T-helper 1 cell treated with Interleukin-12 subunit alpha and Interleukin-12 subunit beta and Interleukin-4 antibody, amounts not matched to agents 30 ng/mL and 1 ng/mL, for 36 hours (primary cell): ENCODE data around the gene ELP6. TPM values are rescaled to one million over a fixed set of nuclear protein-coding genes. Genes with fewer than 3 reads are reported as not detected.
"Not testable (repeated sequence)": the region's sequence is repeated elsewhere in the genome, so short reads cannot be mapped to it uniquely, and the experiment has no call there.

Experiments
- intact Hi-C: fragments of 100-400 bp; cut with micrococcal nuclease; formaldehyde crosslinking; loops from one replicate; pipeline ENCODE4 v1.15.1; 2024
- total RNA-seq: library from RNA; stranded (reverse); gene quantifications from 2 replicates; pipeline ENCODE4 v1.2.3, GENCODE V29; 2022

Gene ELP6
- total RNA-seq, 1 donor from 2014 or later, result 43.3 TPM

DNA sequence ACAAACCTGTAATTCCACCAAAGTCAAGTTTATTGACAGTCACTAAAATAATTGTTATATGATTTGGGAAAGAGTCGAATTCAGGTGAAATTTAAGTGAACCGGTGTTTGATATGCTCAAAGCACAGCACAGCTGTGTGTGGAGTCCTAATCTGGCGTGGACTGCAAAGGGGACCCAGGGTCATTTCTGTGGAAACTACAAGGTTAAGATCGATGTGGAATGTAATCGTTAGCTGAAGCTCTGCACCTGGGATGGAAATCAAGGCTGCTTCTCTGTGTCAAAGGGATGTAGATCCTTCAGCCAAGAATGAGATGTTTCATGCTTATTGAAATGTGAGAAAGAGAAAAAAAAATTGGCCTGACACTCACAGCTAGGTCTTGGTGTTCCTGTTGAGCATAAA, 1.6 kb upstream of the ELP6 start:
- intact Hi-C loops, result loop anchor here (10.0 kb wide), 1 partner anchor 1580 kb away; the partner anchor contains the start of gene QRICH1

DNA sequence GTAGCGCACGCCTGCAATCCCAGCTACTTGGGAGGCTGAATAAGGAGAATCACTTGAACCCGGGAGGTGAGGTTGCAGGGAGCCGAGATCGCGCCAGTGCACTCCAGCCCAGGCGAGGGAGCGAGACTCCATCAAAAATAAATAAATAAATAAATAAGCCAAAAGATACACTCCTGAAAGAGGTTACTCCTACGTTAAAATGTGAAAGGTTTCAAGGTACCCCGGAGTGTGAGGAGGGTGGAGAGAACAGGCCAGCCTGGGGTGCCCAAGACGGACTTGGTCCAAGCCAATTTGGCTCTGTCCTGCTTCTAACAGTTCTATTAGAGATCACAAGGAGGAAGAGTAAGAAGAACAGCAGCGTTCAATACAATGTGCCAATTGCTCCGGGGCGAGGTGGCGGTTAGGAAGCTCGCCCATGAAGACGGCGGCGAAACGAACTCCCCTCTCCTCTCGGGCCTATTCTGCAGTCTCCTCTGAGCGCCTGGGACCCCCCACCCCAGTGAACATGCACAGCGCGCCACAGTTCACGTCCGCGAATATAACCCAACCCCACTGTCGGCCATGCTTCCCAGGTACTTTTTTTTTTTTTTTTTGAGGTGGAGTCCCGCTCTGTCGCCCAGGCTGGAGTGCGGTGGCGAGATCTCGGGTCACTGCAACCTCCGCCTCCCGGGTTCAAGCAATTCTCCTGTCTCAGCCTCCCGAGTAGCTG, 942 bp downstream of the ELP6 start:
- intact Hi-C loops, result loop anchor here (1.0 to 10.0 kb wide), 16 partner anchors 10 to 1582 kb away; partner anchors contain the start of genes CCDC12, CDC25A, CSPG5 and DHX30

DNA sequence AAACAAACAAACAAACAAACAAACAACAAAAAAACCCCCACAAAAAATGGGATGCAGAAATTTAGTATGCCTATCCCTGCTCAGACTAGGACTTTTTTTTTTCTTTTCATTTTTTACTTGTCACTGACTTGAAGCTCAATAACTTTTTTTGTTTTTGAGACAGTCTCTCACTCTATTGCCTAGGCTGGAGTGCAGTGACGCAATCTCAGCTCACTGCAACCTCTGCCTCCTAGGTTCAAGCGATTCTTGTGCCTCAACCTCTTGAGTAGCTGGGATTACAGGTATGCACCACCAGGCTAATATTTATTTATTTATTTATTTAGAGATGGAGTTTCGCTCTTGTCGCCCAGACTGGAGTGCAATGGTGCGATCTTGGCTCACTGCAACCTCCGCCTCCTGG, 8.2 kb downstream of the ELP6 start:
- intact Hi-C loops, result not testable (repeated sequence)

DNA sequence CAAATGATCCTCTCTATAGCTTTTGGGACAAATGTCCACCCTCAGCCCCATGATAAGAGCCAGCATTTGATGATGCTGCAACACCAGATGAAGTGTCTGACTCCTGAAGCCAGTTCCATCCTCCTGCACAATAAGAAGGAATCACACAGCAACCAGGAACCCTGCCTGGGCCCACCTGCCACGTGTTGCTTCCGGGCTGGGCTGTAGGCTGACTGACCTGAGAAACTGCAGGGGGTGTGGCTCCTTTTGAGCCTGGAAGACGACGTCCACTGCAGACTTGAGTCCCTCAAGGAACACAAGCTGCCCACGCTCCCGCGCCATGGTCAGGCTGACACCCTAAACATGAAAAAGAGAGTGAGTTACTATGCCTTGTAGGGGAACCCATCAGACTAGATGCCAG, 9.4 kb downstream of the ELP6 start:
- intact Hi-C loops, result no loop called here

DNA sequence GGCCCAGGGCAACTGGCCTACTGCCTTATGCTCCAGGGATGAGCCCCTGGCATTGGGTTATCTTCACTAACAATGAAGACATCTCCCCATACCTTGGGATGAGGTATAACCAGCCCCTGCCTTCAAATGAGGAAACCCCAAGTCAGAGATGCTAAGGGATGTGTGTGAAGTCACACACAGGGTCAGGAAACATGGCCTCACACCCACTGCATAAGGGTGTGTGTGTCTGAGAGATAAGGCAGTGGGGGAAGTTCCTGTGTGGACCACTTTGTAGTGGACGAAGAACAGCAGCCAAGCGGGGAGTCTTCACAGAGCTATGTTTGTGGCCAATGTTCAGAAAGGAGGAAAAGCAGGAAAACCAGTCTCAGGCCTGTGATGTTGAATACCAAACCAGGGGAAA, 10.5 kb downstream of the ELP6 start:
- intact Hi-C loops, result no loop called here

DNA sequence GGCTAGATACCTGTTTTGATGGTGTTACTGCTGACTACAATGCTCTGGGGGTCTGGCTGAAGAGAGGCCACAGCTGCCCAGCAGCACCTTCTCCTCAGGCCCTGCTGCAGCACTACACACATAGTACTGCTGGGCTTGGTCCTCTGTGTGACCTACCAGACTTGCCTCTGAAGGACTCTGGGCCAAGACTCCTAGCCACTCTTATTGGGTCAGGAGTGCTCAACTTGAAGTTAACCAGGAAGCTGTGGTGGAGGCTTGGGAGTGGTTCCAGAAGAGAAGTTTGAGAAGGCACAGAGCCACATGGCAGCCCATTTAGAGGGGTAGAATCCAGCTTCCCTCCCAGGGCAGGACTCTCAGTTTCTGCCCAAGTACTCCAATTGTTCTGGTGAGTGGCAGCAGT, 16.6 kb downstream of the ELP6 start:
- intact Hi-C loops, result no loop called here

DNA sequence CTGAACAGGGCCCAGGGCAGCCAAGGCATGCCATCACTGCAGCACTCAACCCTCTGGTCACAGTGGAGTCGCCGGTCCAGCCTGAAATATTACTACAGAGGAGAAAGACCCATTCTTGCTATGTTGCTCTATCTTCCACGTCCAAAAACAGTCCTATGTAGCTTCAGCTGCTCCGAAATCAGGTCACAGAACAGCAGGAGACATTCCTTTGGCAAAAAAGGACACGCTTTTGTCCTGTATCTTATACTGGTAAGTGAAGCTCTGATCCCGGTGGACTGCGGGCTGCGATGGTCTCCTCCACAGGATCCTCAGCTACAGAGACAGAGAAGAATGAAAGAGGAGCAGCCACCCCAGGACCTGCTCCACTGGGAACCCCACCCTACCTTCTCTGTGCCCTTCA, 17.6 kb downstream of the ELP6 start:
- intact Hi-C loops, result no loop called here

DNA sequence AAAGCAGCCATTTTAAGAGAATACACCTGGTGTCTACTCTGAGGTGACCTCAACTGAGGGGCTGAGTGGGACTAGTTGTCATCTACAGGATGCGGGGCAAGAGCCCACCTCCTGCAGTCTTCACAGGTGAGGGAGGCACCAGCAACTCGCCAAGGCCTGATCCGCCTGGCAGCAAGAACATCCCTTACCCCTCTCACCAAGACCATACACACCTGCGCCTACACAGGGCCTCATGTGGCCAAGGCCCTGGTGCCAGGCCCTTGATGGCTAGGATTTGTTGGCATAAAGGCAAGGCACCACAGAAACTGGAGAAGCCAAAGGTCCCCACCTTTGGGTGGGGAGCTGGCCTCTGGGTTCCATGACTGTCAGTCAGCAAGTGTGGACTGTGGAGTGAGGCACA, 18.4 kb downstream of the ELP6 start:
- intact Hi-C loops, result no loop called here

DNA sequence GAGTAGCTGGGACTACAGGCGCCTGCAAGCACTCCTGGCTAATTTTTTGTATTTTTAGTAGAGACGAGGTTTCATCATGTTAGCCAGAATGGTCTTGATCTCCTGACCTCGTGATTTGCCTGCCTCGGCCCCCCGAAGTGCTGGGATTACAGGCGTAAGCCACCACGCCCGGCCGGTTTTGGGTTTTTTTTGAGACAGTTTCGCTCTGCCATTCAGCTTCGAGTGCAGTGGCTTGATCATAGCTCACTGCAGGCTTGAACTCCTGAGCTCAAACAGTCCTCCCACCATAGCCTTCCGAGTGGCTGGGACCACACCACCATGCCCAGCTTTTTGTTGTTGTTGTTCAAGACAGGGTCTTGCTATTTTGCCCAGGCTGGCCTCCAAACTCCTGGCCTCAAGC, 21.7 kb downstream of the ELP6 start:
- intact Hi-C loops, result no loop called here

DNA sequence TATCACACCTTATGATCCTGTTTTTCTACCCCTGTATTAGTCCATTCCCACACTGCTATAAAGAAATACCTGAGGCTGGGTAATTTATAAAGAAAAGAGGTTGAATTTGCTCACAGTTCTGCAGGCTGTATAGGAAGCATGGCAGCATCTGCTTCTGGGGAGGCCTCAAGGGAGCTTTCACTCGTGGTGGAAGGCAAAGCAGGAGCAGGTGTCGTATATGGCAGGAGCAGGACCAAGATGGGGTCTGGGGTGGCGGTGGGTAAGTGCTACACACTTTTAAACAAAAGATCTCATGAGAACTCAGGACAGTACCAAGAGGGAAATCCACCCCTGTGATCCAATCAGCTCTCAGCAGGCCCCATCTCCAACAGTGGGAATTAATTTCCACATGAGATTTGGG, 22.3 kb downstream of the ELP6 start:
- intact Hi-C loops, result no loop called here

DNA sequence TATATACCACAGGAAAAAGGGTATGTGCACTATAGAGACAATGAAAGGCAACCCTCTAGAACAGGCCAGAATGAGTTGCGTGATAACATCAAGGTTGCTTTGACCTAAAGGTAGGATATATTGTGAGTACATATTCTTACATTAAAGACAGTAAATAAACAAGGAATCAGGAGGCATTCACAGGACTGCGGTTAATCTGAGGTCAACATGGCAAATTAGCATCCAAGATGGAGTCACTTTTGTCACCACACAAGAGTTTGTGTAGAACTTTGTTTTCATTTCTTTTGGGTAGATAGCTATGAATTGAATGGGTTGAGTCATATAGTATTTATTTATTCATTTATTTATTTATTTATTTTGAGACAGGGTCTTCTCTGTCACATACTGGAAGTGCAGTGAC, 26.2 kb downstream of the ELP6 start:
- intact Hi-C loops, result no loop called here

DNA sequence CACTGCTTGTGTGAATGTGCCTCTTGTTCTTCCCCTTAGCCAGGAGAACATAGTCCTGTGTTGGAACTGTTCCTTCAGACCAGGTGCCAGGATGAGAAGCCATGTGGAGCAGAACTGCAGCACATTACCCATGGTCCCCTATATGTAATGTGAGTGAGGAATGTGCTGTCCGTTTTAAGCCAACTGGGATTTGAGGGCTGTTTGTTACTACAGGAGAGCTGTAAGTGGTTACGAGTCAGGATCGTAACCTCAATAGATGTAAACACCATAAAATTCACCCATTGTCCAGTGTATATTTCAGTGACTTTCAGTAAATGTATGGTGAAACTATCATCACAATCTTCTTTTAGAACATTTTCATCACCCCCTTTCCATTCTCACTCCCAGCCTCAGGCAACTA, 27.7 kb downstream of the ELP6 start:
- intact Hi-C loops, result no loop called here

DNA sequence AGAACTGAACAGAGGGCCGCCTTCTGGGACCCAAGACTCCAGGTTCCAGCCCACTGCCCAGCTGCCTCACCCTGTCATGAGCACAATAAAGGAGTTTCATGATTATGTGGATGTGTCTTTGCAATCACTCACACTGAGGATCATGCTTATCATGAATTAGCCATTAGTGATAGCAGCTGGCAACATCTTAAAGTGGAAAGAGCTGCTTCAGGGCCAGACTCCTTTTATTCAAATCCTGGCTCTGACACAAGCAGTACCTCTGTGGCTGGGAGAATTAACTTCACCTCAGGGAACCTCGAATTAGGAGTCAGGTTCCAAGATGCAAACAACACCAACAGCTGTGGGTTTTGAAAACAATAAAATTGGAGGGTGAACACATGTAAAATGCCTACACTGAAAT, 31.1 kb downstream of the ELP6 start:
- intact Hi-C loops, result no loop called here

DNA sequence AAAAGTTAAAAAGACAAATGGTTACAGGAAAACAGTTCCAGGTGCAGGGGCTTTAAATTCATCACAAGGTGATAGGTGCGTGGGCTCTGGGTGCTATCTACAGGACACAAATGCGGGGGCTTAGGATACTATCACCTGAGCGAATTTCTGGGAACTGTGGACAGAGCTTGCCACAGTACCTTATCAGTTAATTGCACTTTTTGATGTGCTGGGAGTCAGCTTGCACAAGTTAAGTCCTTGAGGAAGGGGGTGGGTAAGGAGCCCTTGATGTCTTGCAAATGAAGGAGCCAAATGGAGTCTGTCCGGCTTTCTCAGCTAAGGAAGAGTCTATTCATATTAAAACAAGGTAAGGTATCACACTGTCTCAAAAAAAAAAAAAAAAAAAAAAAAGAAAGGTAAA, 31.7 kb downstream of the ELP6 start:
- intact Hi-C loops, result not testable (repeated sequence)

DNA sequence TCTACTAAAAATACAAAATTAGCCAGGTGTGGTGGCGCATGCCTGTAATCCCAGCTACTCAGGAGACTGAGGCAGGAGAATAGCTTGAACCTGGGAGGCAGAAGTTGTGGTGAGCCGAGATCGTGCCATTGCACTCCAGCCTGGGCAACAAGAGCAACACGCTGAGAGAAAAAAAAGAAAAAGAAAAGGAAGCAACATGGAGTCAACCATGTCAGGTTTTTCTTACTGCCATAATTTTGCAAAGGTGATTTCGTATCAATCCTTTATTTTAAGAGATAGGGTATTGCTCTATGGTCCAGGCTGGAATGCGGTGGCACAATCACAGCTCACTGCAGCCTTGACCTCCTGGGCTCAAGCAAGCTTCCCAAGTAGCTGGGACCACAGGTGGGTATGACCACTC, 33.2 kb downstream of the ELP6 start:
- intact Hi-C loops, result not testable (repeated sequence)

DNA sequence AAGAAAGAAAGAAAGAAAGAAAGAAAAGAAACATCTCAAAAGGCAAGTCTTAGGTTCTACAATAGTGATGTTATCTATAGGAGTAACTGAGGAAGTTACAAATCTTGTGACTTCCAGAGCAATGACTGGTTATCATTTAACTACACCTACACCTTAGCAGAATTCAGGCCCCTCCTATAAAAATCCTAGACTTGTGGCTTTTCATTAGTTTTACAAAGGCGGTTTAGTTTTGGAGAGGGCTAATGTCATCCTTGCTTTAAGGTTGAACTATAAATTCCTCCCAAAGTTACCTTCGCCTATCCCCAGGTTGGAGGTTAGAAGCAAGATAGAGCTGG, 33.7 kb downstream of the ELP6 start:
- intact Hi-C loops, result loop anchor here (5.0 kb wide), 1 partner anchor 197 kb away; the partner anchor contains the start of genes KIF9 and KLHL18

DNA sequence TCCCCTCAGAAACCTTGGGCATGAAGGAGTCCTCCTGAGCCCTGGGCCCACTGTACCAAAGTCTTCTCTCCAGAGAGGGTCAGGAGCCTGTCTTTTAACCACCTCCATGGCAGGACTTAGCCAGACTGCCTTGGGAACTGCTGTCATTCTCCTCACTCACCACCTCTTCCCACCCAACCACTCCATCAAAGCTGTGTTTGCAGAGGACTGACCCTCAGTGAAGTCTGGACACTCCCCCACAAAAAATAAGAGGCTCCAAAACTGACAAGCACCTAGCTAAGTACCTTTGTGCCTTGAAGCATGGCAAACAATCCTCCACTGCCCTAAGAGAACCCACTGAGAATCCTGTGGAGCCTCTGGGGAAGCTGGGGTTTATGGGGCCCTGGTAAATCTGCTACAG, 35.5 kb downstream of the ELP6 start:
- intact Hi-C loops, result loop anchor here (5.0 kb wide), 1 partner anchor 196 kb away; the partner anchor contains the start of genes KIF9 and KLHL18

DNA sequence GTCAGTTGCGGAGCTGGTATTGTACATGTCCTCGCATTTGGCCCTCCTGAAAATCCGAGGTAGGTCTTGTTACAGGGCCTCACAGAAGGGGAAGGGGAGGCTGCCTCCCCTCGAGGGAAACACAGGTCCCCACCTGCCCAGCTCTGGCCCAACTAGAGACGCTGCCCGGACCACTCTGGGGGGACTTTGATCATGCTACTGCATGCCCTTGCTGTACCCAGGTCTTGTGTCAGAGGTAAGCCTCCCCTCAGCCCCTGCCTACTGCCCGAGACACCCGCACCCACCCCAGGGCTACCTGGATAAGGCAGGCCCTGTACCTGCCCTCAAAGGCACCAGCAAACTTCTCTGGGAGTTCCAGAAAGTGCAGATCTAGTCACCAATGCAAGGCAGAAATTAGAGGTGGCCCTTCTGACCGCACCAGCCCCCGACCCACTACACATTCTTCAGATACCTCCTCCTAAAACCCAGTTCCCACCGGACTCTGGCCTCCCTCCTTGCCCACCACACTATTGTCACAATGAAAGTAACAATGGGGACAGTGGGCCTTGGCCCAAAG, 36.8 kb downstream of the ELP6 start:
- intact Hi-C loops, result loop anchor here (2.0 to 5.0 kb wide), 2 partner anchors 194 to 764 kb away; partner anchors contain the start of genes KIF9, KLHL18 and ZNF589

DNA sequence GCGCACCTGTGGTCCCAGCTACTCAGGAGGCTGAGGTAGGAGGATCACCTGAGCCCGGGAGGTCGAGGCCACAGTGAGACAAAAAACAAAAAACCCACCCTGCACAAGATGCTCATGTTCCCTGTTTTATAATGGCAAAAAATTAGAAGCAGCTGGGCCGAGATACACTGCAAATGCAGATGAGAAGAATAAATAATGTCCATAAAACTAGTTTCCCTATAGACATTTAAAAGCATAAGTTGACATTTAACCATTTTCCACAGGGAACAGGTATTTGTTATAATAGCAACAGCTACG, 37.2 kb downstream of the ELP6 start:
- intact Hi-C loops, result loop anchor here (2.0 to 5.0 kb wide), 2 partner anchors 194 to 765 kb away; partner anchors contain the start of genes KIF9, KLHL18 and ZNF589

DNA sequence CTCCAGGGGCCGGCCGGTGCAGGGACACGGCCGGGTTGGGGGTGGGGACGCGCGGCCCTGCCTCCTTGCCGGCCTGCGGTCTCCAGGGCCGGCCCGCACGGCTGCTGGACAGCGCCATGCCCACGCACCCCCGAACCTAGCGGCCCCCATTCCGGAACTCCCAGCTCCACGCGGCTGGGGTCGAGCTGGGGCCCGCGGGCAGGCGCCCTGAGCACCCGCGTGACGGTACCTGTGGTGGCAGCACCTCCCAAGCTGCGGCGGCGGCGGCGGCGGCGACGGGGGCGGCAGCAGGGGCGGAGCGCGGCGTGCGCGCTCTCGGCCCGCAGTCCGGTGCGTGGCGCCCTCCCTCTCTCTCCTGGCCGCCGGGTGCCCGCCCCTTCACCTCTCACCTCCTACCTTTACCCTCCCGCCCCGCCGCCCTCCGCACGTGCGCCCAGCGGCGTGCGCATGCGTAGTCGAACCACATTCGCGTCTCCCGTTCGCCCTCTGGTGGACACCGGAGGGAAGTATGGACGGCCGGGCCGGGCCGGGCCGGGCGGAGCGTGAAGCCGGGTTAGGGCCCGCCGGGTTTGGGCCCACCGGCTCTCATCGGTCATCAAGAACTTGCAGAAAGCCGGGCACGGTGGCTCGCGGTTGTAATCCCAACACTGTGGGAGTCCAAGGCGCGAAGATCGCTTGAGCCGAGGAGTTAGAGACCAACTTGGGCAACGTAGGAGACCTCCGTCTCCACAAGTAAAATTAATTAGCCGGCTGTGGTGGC, 37.8 kb downstream of the ELP6 start, which contains the start of gene SCAP:
Gene SCAP, minus strand, starts transcription at position 372 of the 760 bp plus-strand sequence. CDS start 32,948 bp downstream, outside the sequence.
- intact Hi-C loops, result loop anchor here (1.0 to 5.0 kb wide), 8 partner anchors 38 to 765 kb away; partner anchors contain the start of genes CCDC12, ELP6, KIF9 and KLHL18

DNA sequence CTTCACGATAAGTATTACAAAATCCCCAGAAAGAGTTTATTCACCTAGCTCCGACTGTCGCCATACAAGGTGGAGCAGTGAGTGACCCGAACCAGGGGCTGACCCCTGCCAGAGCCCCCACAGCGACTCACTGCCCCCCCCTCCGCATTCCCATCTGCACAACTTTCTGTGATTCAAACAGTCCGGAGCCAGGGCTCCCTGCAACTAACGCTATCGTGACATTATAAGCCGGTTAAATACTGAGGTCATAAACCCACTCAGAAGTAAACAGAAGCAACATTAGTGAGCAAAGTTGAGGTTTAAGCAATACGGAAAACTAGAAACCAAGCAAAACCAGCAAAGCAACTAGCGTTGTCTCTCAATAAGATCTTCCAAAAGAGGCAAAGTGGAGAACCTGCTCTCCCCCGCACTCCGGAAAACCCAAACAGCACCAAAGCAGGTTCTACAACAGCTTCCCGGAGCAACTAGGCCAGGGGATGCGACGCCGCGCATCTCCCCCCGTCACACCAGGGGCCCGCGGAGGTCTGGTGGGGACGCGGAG, 38.4 kb downstream of the ELP6 start:
- intact Hi-C loops, result loop anchor here (1.0 to 5.0 kb wide), 7 partner anchors 38 to 498 kb away; partner anchors contain the start of genes CCDC12, ELP6, KIF9 and KLHL18

DNA sequence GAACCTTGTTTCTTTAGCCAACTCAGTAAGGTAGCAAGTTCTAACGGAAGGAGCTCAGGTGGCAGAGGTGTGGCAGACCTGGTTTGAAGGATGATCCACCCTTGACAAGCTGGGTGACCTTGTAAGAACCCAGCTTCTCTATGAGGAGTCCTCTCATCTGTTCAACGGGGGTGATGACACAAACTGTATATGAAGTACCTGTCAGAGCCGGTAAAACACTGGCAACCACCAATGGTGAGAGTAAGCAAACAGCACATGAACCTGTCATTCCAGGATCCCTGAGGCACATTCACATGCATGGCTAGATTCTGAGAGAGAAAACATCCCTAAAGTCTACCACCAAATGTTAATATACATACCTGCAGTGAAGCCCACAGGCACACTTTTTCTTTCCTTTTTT, 40.1 kb downstream of the ELP6 start:
- intact Hi-C loops, result no loop called here
